Liver (tissue), 9 donors: Measurements from ENCODE around the gene IGSF1. TPM values are rescaled to one million over a fixed set of nuclear protein-coding genes. Genes with fewer than 3 reads are reported as not detected.

ENCODE experiments used
- DNase-seq: peaks from one replicate; pipeline ENCODE4 v3.0.0-alpha.2; 2017; ENCODE audit warnings: low spot score
- H3K27ac ChIP-seq, 2 donors: one replicate each; pipeline ENCODE4 v1.7.0; 2013; ENCODE audit warnings: inconsistent platforms in 2 of 2, low read length in 2 of 2, control low read depth in 1 of 2, low read depth in 1 of 2, mild to moderate bottlenecking in 1 of 2
- H3K27me3 ChIP-seq, 4 donors: one replicate each; pipeline versions ENCODE4 v1.6.1 to v1.7.0; 2013; ENCODE audit warnings: low read length in 3 of 4, inconsistent platforms in 1 of 4, mild to moderate bottlenecking in 1 of 4, moderate library complexity in 1 of 4; ENCODE audit not compliant: control insufficient read depth in 4 of 4, insufficient read depth in 4 of 4
- H3K36me3 ChIP-seq, 4 donors: one replicate each; pipeline versions ENCODE4 v1.6.1 to v1.7.0; 2013; ENCODE audit warnings: low read length in 3 of 4, mild to moderate bottlenecking in 3 of 4, low read depth in 1 of 4, moderate library complexity in 1 of 4; ENCODE audit not compliant: control insufficient read depth in 4 of 4, insufficient read depth in 3 of 4
- H3K4me1 ChIP-seq, 4 donors: one replicate each; pipeline versions ENCODE4 v1.6.1 to v1.7.0; 2013; ENCODE audit warnings: low read length in 3 of 4, mild to moderate bottlenecking in 3 of 4, moderate library complexity in 1 of 4; ENCODE audit not compliant: control insufficient read depth in 4 of 4, insufficient read depth in 4 of 4
- H3K4me3 ChIP-seq, 3 donors: one replicate each; pipeline versions ENCODE4 v1.6.1 to v1.7.0; 2013; ENCODE audit warnings: low read length in 3 of 3, control low read depth in 1 of 3, low read depth in 1 of 3, mild to moderate bottlenecking in 1 of 3
- H3K9ac ChIP-seq, 2 donors: one replicate each; pipeline ENCODE4 v1.7.0; 2013; ENCODE audit warnings: low read length in 2 of 2, mild to moderate bottlenecking in 2 of 2, moderate library complexity in 2 of 2, control low read depth in 1 of 2, low read depth in 1 of 2
- H3K9me3 ChIP-seq, 4 donors: one replicate each; pipeline versions ENCODE4 v1.6.1 to v1.7.0; 2013; ENCODE audit warnings: low read length in 3 of 4; ENCODE audit not compliant: control insufficient read depth in 4 of 4
- CTCF ChIP-seq: fragments of 150-350 bp; IDR thresholded peaks from 2 replicates; pipeline ENCODE4 v1.5.1; 2017; ENCODE audit warnings: improper control_type of control experiment, low read depth, low read length; ENCODE audit not compliant: missing input control
- EGR1 ChIP-seq, 2 donors: IDR thresholded peaks; 2 replicates each; pipeline ENCODE4 v1.6.1; 2016 to 2018; ENCODE audit warnings: antibody characterized with exemption in 2 of 2, low read depth in 2 of 2
- FOXA1 ChIP-seq: IDR thresholded peaks from 2 replicates; pipeline ENCODE4 v1.6.1; 2016; ENCODE audit warnings: antibody characterized with exemption
- FOXA2 ChIP-seq: IDR thresholded peaks from 2 replicates; pipeline ENCODE4 v1.6.1; 2016; ENCODE audit warnings: antibody characterized with exemption
- GABPA ChIP-seq, 2 donors: IDR thresholded peaks in 1 of 2; conservative IDR thresholded peaks in 1 of 2; 2 replicates each; pipeline ENCODE4 v1.6.1; 2016; ENCODE audit warnings: antibody characterized with exemption in 2 of 2, mild to moderate bottlenecking in 1 of 2, moderate library complexity in 1 of 2
- HNF4G ChIP-seq: IDR thresholded peaks from 2 replicates; pipeline ENCODE4 v1.6.1; 2016; ENCODE audit warnings: antibody characterized with exemption
- JUND ChIP-seq, 2 donors: IDR thresholded peaks; 2 replicates each; pipeline ENCODE4 v1.6.1; 2016; ENCODE audit warnings: antibody characterized with exemption in 2 of 2
- MAX ChIP-seq: IDR thresholded peaks from 2 replicates; pipeline ENCODE4 v1.6.1; 2016; ENCODE audit warnings: antibody characterized with exemption
- RXRA ChIP-seq, 2 donors: IDR thresholded peaks; 2 replicates each; pipeline ENCODE4 v1.6.1; 2017 to 2018; ENCODE audit warnings: antibody characterized with exemption in 2 of 2, mild to moderate bottlenecking in 1 of 2
- TAF1 ChIP-seq: conservative IDR thresholded peaks from 2 replicates; pipeline ENCODE4 v1.6.1; 2016; ENCODE audit warnings: antibody characterized with exemption, mild to moderate bottlenecking
- YY1 ChIP-seq: IDR thresholded peaks from 2 replicates; pipeline ENCODE4 v1.6.1; 2016; ENCODE audit warnings: antibody characterized with exemption, mild to moderate bottlenecking
- ZBTB33 ChIP-seq: IDR thresholded peaks from 2 replicates; pipeline ENCODE4 v1.6.1; 2016; ENCODE audit warnings: antibody characterized with exemption
- WGBS: extraction: QIAGEN DNeasy Blood & Tissue Kit; methylation state at CpG from one replicate; pipeline ENCODE4 v1.1.7; 2013; 5-methylcytosine and 5-hydroxymethylcytosine counted together
- polyA plus RNA-seq, 2 donors: library from polyadenylated mRNA; stranded (reverse) in 1 of 2; unstranded in 1 of 2; fragments of 200-250 nt in 1 of 2; fragments of >200 nt in 1 of 2; fragmentation: Nextera tagmentation in 1 of 2; extraction: Ambion mirVana in 1 of 2; gene quantifications; one replicate each; pipeline versions ENCODE4 v1.2.1 to v1.2.3, GENCODE V29; 2013 to 2015
- total RNA-seq, 2 donors: library from RNA; depleted of rRNA; stranded (reverse); fragments of >200 nt; gene quantifications; one replicate each; pipeline ENCODE4 v1.2.3, GENCODE V29; 2014
- donor health status: healthy.
- donor health status: healthy.
- donor health status: healthy.
- donor health status: healthy.
- donor health status: healthy.

Gene IGSF1
- total and polyA plus RNA-seq, 4 donors, result 0.15 to 50.7 (median 0.19) TPM

GRCh38 chrX:131301155-131301554 lies 12.0 kb upstream of the IGSF1 start:
- Histone ChIP-seq H3K4me3 (no peak overlapping the region), H3K27me3 (no peaks in the 10 kb centered on the region), H3K36me3 (no peaks in the 10 kb centered on the region), H3K27ac (no peak overlapping the region), H3K9me3 (no peaks in the 10 kb centered on the region), H3K9ac (no peak overlapping the region), H3K4me1 (no peaks in the 10 kb centered on the region)
- no peak for DNase-seq
- 79% methylated on average over 5 of the region's 5 CpGs for WGBS
- TF ChIP-seq FOXA2 (no peak), FOXA1 (no peak), GABPA (IDR thresholded peaks at IDR 0.05 in 1 of 2, conservative IDR thresholded peaks at IDR 0.05 in 1 of 2) (no peak), CTCF (no peak), EGR1 (IDR thresholded peaks at IDR 0.05; ENCODE audit: low read depth in 2 of 2) (no peak), HNF4G (no peak)

GRCh38 chrX:131298846-131299245 lies 9.7 kb upstream of the IGSF1 start:
- Histone ChIP-seq H3K4me3 (no peak overlapping the region), H3K27ac (no peak overlapping the region), H3K27me3 (peaks cover 0 to 2% (median 0%) of the 10 kb centered on the region in 4 donors), H3K9ac (no peak overlapping the region), H3K4me1 (no peaks in the 10 kb centered on the region), H3K9me3 (no peaks in the 10 kb centered on the region), H3K36me3 (no peaks in the 10 kb centered on the region)
- WGBS, result 93% methylated on average over 3 of the region's 3 CpGs
- TF ChIP-seq TAF1 (no peak), FOXA2 (no peak), YY1 (no peak), GABPA (IDR thresholded peaks at IDR 0.05 in 1 of 2, conservative IDR thresholded peaks at IDR 0.05 in 1 of 2) (no peak), CTCF (no peak), JUND (IDR thresholded peaks at IDR 0.05) (no peak), MAX (no peak), RXRA (IDR thresholded peaks at IDR 0.05) (no peak)
- DNase-seq, result no peak

- peaks cover 0 to 2% (median 0%) of the 10 kb centered on the region in 4 donors for H3K27me3 ChIP-seq
- H3K36me3 ChIP-seq, result no peaks in the 10 kb centered on the region
- TF ChIP-seq ZBTB33, result no peak
- 74% methylated on average over 2 of the region's 2 CpGs for WGBS
- H3K9me3 ChIP-seq, result no peaks in the 10 kb centered on the region
- H3K9ac ChIP-seq, result no peak overlapping the region
- no peak for DNase-seq
- H3K4me3 ChIP-seq, result no peak overlapping the region
- no peak overlapping the region for H3K27ac ChIP-seq
- no peaks in the 10 kb centered on the region for H3K4me1 ChIP-seq
These were observed 8.9 kb upstream of the IGSF1 start for GRCh38 chrX:131298036-131298435.
